ENCODE data around the gene ZHX3.

Gene ZHX3

GRCh38 chr20:41170386-41171105 is 147.0 kb downstream of the ZHX3 start:
- no peak for DNase-seq (ENCODE audit: low read depth)

GRCh38 chr20:41169791-41170351 is 147.7 kb downstream of the ZHX3 start:
- DNase-seq (ENCODE audit: low read depth), result no peak

- no peak for DNase-seq (ENCODE audit: low read depth)
Observed at GRCh38 chr20:41169162-41169690, 148.3 kb downstream of the ZHX3 start.

- DNase-seq (ENCODE audit: low read depth), result no peak
Observed at GRCh38 chr20:41168281-41169161, 149.0 kb downstream of the ZHX3 start.

- no peak for DNase-seq (ENCODE audit: low read depth)
Observed at GRCh38 chr20:41167481-41168253, 149.9 kb downstream of the ZHX3 start.

- no peak for DNase-seq (ENCODE audit: low read depth)
Observed at GRCh38 chr20:41167118-41167470, 150.4 kb downstream of the ZHX3 start.

- DNase-seq (ENCODE audit: low read depth), result no peak
Observed at GRCh38 chr20:41166201-41167117, 151.1 kb downstream of the ZHX3 start.

- DNase-seq (ENCODE audit: low read depth), result no peak
Observed at GRCh38 chr20:41165001-41165882, 152.3 kb downstream of the ZHX3 start.

GRCh38 chr20:41163821-41164220 is 153.7 kb downstream of the ZHX3 start:
- no peak for DNase-seq (ENCODE audit: low read depth)

GRCh38 chr20:41162396-41162795 is 155.1 kb downstream of the ZHX3 start:
- DNase-seq (ENCODE audit: low read depth), result no peak

- DNase-seq (ENCODE audit: low read depth), result no peak
Observed at GRCh38 chr20:41161886-41162285, 155.6 kb downstream of the ZHX3 start.

- DNase-seq (ENCODE audit: low read depth), result no peak
Observed at GRCh38 chr20:41160686-41161085, 156.8 kb downstream of the ZHX3 start.

- DNase-seq (ENCODE audit: low read depth), result no peak
Observed at GRCh38 chr20:41159547-41159946, 158.0 kb downstream of the ZHX3 start.

- DNase-seq (ENCODE audit: low read depth), result no peak
Observed at GRCh38 chr20:41158082-41158625, 159.4 kb downstream of the ZHX3 start.

GRCh38 chr20:41155261-41155660 is 162.3 kb downstream of the ZHX3 start:
- DNase-seq (ENCODE audit: low read depth), result no peak

GRCh38 chr20:41154436-41155176 is 162.9 kb downstream of the ZHX3 start:
- DNase-seq (ENCODE audit: low read depth), result no peak

- DNase-seq (ENCODE audit: low read depth), result no peak
Observed at GRCh38 chr20:41152108-41152757, 165.3 kb downstream of the ZHX3 start.

GRCh38 chr20:41151134-41151869 is 166.2 kb downstream of the ZHX3 start:
- no peak for DNase-seq (ENCODE audit: low read depth)
